ENCODE measurements around the gene CENPT.

The CENPT gene, protein sequence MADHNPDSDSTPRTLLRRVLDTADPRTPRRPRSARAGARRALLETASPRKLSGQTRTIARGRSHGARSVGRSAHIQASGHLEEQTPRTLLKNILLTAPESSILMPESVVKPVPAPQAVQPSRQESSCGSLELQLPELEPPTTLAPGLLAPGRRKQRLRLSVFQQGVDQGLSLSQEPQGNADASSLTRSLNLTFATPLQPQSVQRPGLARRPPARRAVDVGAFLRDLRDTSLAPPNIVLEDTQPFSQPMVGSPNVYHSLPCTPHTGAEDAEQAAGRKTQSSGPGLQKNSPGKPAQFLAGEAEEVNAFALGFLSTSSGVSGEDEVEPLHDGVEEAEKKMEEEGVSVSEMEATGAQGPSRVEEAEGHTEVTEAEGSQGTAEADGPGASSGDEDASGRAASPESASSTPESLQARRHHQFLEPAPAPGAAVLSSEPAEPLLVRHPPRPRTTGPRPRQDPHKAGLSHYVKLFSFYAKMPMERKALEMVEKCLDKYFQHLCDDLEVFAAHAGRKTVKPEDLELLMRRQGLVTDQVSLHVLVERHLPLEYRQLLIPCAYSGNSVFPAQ

DNA sequence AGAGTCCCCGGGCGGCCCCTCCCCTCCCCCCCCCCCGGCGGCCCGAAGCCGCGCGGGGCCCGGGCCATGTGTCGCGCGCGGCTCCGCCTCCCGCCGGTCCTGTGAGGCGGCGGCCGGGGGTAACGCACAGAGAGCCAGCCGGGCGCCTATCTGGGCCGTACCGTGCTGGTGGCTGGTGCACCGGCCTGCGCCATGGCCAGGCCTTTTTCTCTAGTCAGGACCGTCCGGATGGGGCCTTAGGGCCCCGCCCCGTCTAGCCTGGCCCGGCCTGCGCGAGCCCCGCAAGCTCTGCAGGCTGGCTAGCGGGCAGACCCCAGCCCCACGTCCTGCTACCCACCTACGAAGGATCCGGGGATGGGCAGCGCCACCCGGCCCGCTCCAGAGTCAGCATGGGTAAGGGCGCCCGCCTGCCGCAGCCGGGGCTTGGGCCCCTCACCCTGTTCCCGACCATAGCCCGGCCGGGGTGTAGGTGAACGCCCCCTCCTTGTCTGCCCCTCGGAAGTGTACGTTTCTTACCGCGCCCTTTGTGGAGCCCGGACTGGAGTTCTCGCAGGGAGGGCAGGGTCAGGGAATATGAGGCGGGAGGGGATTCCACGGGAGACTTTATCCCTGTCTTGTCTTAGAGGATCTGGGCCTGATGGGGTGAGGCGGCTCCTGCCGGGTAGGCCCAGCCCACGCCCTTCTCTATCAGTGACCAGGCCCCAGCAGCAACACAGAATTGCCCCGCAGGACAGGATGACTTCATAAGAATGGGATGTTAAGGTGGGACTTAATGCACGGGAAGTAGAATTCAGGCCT lies at the start of gene CENPT:
Gene CENPT (minus strand): TSS at position 630 of the 798 bp plus-strand sequence. CDS start 13,834 bp downstream, outside the sequence.
- DNase-seq (ENCODE audit: low read depth): peak; percentile 90

GRCh38 chr16:67897231-67897630 lies 49.7 kb upstream of the CENPT start:
- no peak for DNase-seq (ENCODE audit: low read depth)

DNA sequence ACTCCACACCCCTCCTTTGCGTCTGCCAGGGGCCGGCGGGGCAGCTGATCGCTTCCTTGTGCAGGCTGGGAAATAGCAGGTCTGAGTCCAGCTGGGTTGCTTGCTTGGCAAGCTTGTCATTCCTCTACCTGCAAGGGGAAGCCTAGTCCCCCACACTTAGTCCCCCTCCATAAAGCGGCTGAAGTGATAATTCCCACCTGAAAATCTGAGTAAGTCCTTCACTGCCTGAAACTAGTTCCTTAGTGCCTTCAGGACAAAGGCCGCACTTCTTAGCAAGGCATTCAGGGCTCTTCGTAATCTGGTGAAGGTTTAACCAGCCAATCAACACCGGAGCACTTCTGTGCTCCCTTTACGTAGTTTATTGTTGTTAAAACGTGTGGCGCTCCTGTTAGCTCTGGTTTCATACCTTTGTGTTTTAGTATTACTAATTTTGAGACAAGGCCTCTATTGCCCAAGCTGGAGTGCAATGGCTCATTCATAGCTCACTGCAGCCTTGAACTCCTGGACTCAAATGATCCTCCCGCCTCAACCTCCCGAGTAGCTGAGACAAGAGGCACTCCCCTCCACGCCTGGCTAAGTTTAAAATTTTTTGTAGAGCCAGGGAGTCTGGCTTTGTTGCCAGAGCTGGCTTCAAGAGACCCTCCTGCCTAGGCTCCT lies 46.4 kb upstream of the CENPT start:
- peak; percentile 53 for DNase-seq (ENCODE audit: low read depth)

DNA sequence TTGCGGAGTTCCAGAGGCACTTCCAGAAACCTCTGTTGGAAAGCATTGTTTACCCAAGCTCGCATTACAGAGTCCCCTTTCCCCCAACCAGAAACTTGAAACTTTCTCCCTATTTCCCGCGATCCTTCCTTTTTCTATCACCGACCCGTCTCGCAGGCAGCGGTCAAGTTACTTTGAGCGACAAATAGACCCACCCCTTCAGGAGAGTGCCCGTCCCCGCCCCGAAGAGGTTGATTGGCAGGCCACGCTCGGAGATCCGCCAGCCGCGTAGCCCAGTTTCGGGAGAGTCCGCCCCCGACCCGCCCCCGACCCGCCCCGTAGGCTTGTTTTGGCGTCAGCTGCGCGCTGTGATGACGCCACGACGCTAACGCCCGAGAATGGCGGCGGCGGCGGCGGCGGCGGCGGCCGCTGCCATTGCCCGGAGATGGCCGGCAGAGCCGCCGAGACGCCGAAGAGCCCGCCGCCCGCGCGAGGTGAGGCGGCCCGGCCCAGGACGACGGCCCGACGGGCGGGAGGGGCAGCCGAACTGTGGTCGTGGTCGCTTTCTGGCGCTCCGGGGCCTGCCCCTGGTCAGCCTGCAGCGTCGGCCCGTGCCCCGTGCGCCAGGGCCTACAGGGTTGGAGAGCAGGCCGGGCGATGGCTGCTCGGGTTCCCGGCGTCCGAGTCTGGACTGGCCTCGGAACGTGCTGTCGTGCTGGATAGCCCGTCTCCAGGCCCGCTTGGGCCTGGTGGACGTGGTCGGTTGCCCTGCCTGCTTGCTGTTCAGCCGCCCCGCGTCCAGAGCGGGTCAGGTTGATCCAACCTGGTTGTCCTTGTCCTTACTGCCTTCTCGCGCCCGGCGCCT lies 45.6 kb upstream of the CENPT start, which contains the start of gene PSKH1:
Gene PSKH1 (plus strand): TSS at position 356 of the 844 bp plus-strand sequence. CDS start 15,496 bp downstream, outside the sequence.
- peak; percentile 97 for DNase-seq (ENCODE audit: low read depth)

DNA sequence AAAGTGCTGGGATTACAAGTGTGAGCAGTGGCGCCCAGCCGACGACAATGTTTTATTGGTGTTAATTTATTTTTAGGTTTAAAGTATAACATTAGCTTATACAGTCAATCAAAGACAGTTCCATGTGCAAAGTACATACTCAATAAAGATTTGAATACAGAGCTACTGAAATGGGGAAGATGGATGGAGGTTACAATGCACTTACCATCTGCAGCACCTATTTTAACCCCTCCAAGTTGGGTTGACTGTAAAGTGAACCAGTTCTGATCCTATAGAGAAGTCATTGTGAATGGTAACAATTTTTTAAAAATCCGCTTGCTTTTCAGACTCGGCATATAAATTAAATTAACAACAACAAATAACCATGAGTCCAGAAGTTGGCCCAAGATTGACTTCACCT lies 44.9 kb upstream of the CENPT start:
- DNase-seq (ENCODE audit: low read depth): no peak

GRCh38 chr16:67888331-67888730 lies 40.8 kb upstream of the CENPT start:
- no peak for DNase-seq (ENCODE audit: low read depth)

DNA sequence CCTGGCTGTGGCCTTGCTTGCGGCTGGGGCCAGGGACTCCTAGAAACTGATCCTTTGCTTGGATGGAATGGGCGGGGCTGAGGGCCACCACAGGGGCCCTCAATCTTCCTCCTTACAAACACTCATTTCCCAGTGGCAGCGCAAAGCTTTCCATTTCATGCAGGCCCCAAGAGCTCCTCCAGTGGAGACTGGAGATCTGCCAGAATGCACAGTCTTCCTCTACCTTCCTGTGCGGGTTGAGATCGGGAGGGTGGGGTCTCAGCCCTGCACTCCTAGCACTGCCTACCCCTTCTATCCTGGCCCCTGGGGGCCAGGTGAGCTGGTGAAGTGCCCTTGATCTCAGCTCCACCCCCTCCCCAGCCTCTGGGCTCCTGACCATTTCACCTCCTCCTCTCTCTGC lies 38.9 kb upstream of the CENPT start:
- no peak for DNase-seq (ENCODE audit: low read depth)

DNA sequence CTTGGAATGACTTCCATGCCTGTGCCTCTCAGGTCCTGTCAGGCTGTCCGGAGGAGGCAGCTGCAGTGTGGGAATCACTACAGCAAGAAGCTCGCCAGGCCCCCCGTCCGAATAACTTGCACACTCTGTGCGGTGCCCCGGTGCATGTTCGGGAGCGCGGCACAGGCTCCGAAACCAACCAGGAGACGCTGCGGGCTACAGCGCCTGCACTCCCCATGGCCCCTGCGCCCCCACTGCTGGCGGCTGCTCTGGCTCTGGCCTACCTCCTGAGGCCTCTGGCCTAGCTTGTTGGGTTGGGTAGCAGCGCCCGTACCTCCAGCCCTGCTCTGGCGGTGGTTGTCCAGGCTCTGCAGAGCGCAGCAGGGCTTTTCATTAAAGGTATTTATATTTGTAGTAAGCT lies 38.5 kb upstream of the CENPT start:
- no peak for DNase-seq (ENCODE audit: low read depth)

GRCh38 chr16:67885545-67885944 lies 38.1 kb upstream of the CENPT start:
- DNase-seq (ENCODE audit: low read depth): no peak

DNA sequence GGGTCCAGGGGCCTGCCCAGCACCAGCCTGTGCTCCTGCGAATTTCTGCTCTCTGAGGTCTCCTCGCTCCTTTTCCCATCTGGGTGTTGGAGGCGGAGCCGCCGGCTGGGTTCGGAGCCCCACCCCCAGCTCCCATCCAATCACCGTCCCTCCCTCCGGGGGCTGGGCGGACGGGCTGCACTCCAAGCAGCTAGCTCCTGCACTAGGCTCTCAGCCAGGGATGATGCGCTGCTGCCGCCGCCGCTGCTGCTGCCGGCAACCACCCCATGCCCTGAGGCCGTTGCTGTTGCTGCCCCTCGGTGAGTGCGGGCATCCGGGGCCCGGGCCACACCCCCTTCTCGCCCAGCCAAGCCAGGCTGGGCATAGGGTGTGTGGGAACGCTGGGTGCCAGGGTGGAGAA lies 37.2 kb upstream of the CENPT start, which contains the start of gene NRN1L:
Gene NRN1L (plus strand): TSS at position 202 of the 400 bp plus-strand sequence. CDS start 19 bp downstream, at position 221.
- peak; percentile 95 for DNase-seq (ENCODE audit: low read depth)

- peak; percentile 63 for DNase-seq (ENCODE audit: low read depth)
These were observed 36.4 kb upstream of the CENPT start for GRCh38 chr16:67883872-67884261.

DNA sequence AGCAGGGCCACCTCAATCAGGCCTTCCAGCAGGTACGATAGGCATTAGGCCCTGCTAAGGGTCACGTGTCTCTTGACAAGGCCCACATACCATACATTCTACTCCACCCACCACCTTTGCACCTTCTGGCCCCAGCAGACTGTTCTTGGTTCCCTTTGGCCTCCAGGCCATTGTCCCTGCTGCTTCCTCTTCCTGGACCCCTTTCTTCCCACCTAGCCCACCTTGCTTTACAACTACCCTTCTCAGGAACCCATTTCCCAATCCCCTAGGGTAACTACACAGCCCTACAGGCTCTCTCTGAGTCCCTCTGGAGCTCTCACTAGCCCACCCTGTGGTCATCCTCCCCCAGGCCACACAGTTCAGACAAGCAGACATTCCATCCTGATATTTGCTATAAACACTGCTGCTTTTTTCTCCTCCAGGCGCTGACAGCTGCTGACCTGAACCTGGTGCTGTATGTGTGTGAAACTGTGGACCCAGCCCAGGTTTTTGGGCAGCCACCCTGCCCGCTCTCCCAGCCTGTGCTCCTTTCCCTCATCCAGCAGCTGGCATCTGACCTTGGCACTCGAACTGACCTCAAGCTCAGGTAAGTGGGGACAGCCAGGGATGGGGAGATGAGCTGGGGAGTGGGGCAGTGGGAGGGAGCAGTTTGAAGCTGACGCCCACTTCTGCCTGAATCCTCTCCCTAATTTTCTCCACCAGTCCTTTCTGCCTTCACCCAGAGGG lies 35.8 kb upstream of the CENPT start:
- no peak for DNase-seq (ENCODE audit: low read depth)

DNA sequence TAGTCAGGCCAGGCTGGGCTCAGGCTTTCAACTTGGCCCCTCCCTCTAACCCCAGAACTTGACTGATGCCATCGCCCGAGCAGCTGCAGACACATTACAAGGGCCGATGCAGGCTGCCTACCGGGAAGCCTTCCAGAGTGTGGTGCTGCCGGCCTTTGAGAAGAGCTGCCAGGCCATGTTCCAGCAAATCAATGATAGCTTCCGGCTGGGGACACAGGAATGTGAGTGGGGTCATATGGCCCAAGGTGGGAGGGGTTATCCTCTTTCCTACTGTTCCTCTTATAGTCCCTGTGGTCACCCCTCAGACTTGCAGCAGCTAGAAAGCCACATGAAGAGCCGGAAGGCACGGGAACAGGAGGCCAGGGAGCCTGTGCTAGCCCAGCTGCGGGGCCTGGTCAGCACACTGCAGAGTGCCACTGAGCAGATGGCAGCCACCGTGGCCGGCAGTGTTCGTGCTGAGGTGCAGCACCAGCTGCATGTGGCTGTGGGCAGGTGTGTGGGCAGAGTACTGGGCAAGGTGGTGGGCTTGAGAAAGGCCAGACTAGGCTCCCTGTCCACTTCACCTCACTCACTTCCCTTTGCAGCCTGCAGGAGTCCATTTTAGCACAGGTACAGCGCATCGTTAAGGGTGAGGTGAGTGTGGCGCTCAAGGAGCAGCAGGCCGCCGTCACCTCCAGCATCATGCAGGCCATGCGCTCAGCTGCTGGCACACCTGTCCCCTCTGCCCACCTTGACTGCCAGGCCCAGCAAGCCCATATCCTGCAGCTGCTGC lies 35.1 kb upstream of the CENPT start:
- no peak for DNase-seq (ENCODE audit: low read depth)

- DNase-seq (ENCODE audit: low read depth): no peak
These were observed 34.2 kb upstream of the CENPT start for GRCh38 chr16:67881621-67882161.

DNA sequence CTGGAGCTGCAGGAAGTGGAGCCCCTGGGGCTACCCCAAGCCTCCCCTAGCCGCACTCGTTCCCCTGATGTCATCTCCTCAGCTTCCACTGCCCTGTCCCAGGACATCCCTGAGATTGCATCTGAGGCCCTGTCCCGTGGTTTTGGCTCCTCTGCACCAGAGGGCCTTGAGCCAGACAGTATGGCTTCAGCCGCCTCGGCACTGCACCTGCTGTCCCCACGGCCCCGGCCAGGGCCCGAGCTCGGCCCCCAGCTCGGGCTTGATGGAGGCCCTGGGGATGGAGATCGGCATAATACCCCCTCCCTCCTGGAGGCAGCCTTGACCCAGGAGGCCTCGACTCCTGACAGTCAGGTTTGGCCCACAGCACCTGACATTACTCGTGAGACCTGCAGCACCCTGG lies 33.1 kb upstream of the CENPT start:
- no peak for DNase-seq (ENCODE audit: low read depth)

GRCh38 chr16:67879936-67880335 lies 32.4 kb upstream of the CENPT start:
- DNase-seq (ENCODE audit: low read depth): no peak

DNA sequence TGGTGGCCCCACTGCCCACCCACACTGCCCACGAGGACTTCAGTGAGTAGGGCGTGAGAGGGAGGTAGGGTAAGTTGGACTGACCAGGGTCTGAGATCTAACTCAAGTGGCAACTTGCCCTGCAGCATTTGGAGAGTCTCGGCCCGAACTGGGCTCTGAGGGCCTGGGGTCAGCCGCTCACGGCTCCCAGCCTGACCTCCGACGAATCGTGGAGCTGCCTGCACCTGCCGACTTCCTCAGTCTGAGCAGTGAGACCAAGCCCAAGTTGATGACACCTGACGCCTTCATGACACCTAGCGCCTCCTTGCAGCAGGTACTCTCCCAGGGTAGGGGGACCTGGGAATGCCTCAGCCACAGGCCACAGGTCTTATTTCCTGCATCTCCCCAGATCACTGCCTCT lies 32.0 kb upstream of the CENPT start:
- no peak for DNase-seq (ENCODE audit: low read depth)

GRCh38 chr16:67878846-67879245 lies 31.4 kb upstream of the CENPT start:
- no peak for DNase-seq (ENCODE audit: low read depth)

DNA sequence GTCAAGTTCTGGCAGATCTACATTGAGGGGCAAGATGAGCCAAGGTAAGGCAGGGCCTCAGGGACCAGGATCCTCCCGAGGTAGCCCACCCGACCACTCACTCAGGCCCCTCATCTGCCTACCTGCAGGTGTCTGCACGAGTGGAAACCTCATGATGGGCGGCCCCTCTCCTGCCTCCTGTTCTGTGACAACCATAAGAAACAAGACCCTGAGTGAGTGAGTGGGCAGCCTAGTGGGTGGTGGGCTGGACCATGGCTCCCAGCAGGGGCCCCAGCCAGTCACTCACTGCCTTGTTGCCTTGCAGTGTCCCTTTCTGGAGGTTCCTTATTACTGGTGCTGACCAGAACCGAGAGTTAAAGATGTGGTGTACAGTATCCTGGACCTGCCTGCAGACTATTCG lies 30.7 kb upstream of the CENPT start:
- no peak for DNase-seq (ENCODE audit: low read depth)
